Hypothalamus (tissue), 51 donors: Measurements from ENCODE around the gene LYRM9.
"Not testable (repeated sequence)": the region's sequence is repeated elsewhere in the genome, so short reads cannot be mapped to it uniquely, and the experiment has no call there.

Experiments used
- DNase-seq, 51 donors: peaks; one replicate each; lab custom pipeline; 2025; lab: John Stamatoyannopoulos, UW

Gene LYRM9

DNA sequence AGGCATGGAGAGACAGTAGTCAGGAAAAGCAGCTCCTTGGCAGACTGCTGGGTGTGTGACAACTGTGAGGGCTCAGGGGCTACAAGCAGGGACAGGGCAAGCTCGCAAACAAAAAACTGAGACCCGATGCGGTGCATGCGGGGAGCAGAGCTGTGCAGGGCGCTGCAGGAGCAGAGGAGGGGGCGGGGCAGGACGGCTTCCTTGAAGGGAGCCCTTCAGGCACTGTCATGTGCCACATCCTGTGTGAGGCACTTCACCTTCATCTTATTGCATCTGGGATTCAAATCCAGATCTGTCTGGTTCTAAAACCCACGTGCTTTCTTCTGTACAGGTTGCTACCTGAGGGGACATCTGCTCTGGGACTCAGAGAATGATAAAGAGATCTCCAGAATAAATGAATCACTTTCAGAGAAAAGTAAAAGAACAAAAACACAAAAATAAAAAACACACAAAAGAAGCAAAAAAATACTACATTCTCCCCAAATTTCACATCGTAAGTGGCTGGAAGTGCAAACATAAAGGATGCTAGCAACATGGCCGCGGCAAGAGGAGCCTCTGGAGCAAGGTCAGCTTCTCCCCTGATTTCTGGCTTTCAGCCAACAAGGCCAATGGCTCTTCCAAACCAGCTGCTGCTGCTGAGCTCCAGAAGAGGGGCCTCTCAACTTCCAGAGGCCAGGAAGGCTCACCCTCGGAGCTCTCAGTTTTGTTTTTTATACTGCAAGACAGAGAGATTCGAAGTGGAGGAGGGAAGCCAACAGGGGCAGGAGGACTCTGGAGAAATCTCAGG lies 14.2 kb downstream of the LYRM9 start:
- DNase-seq: no peak

DNA sequence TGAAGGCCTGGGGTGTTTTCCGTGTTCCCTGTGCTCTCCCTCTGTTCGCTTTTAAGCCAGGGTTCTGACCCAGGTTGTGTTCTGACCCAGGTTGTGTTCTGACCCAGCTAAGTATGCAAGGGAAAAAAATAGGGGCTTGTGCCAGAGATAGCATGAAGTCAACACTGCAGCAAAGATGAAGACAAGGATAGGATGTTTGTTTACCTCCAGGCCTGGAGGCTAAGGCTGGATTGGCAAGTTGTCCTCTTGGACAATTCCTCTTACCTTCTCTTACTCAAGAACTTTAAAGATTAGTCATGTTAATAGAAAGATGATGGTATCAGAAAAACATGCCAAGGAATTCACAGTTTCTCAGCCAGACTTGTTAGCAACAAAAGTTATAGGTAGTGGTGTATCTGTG lies 19.4 kb downstream of the LYRM9 start:
- DNase-seq: no peak

DNA sequence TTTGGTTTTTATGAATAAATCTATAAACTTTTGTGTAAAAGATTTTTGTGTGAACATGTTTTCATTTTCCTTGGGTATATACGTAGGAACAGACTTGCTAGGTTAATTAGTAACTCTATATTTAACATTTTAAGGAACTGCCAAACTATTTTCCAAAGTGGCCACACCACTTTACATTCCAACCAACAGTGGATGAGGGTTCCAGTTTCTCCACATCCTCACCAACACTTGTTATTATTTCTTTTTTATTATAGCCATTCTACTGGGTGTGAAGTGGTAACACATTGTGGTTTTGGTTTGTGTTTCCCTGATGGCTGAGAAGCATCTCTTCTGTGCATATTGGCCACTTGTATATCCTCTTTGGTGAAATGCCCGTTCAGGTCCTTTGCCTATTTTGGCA lies 20.0 kb downstream of the LYRM9 start:
- no peak for DNase-seq

DNA sequence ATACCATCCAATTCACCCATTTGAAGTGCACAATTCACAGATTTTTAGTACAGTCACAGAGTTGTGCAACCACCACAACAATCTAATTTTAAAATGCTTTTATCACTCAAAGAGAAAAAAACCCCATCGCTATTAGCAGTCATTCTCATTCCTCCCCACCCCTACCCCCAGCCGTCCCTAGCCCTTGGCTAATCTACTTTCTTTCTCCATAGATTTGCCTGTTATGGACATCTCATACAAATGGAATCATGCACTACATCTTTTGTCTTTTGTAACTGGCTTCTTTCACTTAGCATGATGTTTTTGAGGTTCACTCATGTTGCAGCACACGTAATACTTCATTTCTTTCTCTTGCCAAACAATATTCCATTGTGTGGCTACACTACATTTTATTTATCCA lies 20.4 kb downstream of the LYRM9 start:
- DNase-seq: no peak

DNA sequence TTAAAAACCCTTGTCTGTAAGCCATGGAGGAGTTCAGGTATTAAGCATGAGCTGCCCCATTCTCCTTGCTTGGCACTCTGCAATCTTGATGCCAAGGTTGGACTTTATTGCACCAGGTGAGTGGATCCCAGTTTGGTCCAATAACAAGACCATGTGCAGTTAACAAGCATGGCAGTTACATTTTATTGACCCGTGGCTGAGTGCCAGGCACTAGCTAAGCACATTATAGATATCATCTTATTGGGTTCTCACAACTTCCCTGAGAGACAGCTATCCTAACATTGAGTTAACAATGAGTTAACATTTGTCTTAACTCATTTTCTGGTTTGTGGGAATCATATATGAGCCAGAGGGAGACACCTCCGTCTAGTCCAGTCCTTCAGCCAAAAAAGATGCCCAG lies 21.8 kb downstream of the LYRM9 start:
- no peak for DNase-seq

DNA sequence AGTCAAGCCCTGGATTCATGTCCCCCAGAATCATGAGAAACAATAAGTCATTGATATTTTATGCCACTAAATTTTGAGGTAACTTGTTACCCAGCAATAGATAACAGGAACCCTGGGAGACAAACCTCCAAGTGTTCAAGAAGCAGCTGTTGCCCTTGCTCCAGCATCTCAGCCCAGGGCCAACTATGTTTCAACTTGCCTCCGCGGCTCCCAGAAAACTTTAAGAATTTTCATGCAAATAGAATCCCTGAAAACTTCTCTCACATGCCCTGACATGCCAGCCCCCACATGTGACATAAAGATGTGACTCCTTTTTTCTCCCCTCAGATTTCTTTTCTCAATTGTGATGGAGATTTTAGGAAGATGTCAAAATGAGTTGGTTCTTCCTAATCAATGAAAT lies 22.8 kb downstream of the LYRM9 start:
- DNase-seq: no peak

DNA sequence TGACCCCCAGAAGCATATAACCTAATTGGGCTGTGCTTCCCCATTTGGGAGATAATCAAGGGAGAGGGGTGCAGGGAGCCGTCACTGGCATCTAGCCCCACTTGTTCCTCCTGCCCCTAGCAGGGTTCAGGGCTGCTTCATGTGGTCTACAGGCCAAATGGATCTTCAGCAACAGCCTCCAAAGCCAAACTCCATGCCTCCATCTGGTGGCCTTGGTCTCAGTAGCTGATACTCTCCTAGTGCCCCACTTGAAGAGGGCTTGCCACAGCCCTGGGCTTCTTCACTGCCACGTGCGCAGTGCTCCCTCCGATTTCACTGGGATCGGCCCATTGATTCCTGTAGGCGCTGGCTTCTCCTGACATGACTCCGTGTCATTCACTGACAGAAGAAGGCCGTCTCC lies 24.6 kb downstream of the LYRM9 start:
- no peak for DNase-seq

DNA sequence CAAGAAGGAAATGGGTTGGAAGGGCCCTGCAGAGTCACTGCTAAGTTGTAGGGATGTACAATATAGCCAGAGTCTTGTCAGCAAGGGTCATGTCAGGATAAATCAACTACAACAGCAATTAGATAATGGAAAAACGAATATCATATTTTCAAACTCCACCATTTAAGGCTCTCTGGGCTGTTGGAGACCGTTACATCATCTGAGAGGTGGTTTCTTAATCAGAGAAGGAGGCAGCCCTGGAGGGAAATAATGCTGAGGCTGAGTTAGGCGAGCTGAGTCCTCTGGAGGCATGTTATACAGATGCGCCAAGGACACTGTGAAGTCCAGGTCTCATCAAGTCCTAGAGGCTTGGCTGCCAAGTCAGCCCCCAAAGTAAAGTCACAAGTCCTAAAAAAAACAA lies 30.3 kb downstream of the LYRM9 start:
- no peak for DNase-seq

DNA sequence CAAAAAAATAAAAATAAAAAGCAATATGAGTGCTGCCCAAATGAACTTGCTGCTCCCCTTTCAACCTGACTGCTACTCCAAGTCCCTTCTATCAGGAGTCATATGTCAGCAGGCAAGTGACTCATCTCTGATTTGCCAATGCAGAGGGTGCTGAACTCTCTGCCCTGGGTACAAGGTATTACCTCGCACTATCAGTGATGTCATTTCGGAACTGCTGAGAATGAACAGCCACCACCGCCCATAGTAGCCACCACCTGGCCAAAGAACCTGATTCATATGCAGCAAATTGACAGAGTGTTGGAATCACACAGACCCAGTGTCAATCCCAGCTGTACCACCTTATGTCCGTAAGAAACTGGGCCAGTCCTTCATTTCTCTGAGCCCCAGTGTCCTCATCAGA lies 31.2 kb downstream of the LYRM9 start:
- DNase-seq: no peak

DNA sequence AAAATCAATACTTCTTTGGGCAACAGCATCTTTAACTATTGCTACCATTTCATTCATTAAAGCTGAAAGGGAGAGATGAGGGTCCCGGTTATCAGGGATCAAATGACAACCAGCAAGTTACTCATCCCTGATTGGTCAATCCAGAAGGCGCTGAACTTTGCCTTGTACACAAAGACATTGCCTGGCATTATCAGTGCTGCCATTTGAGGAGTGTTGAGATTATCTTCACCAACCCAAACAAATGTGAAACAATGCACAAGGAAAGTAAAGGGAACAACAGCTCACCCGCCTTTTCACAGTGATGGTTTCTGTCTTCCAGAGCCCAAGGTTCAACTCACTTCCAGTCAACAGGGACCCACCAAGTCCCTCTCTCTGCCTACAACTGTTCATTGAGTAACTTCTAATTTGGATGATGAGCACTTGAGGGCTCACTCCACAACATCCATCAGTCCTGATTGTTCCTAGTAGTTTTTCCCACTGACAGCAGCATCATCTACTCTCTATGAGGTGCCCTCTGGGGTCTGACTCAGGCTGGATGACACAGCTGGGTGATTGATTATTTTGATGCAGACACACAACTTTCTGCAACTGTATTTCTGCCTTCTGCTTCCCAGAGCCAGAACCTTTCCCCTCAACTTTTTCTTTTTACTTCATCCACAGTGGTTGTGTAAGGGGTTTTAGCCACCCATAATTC lies 32.0 kb downstream of the LYRM9 start:
- DNase-seq: no peak

DNA sequence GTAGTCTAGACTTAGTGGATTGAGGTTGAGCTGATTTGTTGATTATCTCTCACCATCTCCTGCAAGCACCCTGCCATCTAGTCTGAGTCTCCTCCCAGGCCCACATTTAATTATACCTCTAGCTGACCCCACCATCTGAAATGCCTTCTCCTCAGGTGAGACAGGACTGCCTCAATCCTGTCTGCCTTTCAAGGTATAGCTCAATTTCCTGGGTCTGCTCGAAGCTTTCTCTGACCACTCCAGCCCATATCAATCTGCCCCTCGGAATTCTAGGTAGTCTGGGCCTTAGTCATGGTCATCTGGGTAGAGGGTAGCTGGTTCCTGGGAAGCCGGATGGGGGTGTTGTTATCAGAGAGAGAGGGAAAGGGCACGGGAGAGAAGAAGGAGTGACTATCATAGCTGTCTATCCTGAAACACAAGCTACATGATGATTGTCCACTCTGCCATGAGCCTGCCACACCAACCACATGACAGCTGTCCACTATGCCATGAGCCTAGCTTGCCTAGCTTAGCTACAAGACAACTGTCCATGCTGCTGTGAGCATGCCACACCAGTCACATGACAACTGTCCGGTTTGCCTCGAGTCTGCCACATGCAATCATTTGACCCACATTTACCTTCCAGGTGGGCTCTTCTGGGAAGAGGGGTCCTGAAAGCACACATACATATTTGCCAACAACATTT lies 34.4 kb downstream of the LYRM9 start:
- no peak for DNase-seq

DNA sequence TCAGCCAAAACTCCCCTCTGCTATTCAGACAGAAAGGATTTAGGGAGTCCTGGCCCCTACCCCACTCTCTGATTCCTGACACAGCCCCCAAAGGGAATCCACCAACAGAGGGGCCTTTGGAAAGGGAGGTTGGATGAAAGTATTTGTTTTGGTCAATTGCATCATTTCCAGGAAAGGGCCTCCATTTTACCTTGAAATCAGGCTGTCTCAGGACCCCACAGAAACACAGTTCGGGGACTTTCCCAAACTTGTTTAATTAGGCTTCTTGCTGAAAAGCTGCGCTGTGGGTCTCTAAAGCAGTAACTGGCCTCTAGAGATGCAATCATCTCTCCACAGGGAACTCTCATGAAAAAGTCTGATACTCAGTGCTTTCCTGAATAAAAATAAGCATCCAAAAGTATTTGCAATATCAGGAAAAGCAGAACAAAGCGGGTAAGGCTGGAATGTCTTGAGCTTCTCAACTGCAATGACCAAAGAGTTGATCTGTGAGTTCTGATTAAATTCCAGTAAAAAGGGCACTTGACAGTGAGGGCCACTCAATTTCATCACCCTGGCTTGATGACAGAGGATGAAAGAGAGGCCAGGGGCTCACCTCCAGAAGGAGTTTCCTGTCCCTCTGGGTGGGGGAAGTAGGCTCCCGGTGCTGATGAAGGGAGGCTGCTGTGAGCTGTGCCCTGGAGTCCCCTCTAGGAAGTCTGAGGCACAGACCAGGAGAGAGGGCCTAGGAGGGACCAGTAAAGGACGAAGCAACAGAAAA lies 36.3 kb downstream of the LYRM9 start:
- DNase-seq: no peak

DNA sequence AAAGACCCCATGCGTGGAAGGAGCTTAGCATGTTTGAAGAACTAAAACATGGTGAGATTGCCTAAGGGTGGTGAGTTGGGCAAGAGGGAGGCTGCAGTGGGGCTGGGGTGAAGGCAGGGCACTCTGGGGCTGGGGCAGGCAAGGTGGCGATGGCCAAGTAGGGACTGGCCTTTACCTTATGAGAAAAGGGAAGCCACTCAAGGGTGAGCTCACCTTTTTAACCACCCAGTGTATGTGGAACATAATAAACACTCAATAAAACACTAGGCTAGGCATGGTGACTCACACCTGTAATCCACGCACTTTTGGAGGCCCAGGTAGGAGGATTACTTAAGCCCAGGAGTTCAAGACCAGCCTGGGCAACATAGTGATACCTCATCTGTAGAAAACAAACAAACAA lies 37.7 kb downstream of the LYRM9 start:
- no peak for DNase-seq

DNA sequence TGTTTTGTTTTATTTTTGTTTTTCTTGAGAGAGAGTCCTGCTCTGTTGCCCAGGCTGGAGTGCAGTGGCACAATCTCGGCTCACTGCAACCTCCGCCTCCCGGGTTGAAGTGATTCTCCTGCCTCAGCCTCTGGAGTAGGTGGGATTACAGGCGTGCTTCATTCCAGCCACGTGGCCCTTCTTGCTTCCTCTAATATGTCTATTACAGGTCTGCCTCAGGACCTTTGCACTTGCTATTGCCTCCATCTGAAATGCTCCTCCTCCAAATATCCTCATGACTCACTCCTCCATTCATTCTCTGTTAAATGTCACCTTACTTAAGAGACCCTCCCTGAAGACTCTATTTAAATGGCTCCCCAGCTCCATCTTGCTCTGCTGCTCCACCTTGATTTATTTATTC lies 39.0 kb downstream of the LYRM9 start:
- DNase-seq: no peak

DNA sequence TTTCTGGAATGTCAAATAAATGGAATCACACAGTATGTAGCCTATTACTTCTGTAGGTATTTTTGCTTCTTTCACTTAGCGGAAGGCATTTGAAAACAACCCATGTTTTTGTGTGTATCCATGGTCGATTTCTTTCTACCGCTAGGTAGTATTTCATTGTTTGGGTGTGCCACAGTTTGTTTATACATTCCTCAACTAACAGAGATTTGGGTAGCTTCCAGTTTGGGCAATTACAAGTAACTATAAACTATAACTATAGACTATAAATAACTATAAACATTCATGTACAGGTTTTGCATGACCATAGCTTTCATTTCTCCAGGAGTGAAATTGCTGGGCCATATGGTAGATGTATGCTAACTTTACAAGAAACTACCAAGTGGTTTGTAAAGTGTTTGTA lies 40.1 kb downstream of the LYRM9 start:
- no peak for DNase-seq

DNA sequence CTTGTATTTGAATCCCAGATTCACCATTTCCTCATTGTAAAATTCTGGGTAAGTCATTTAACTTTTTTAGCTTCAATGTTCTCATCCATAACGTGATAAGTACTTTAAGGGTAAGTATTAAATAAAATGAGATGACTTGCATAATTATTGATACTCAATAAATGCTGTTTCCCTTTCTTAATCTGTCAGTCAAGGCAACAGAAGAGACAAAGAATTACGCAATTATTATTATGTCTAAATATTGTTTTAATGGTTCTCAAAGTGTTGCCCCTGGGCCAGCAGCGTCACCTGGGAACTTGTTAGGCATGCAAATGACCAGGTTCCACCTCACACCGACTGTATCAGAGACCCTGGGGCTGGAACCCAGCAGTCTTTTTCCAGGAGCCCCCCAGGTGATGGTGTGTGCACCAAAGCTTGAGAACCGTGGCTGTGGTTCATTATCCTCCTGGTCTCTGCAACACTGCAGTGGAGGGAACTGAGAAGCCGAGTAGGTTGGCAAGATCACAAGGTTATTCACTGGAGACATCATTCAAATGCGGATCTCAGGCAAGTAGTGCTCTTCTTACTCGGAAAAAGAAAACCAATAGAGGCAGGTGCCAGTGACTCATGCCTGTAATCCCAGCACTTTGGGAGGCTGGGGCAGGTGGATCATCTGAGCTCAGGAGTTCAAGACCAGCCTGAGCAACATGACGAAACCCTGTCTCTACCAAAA lies 43.5 kb downstream of the LYRM9 start:
- DNase-seq: no peak

DNA sequence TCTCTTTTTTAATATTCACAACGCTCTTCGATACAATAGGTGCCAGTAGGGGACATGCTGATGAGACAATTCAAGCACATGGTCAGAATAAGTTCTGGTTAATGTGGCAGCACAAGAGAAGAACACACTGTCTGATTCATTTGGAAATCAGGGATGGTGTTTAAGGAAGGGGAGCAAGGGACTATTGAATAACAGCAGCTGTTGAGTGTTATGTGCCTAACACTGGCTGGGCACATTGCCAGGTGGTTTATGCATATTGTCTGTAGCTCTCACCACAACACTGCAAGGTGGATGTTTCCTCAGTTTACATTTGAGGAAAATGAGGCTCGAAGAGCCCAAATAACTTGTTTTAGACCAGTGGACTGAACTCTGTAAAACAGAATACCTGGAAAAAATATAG lies 44.2 kb downstream of the LYRM9 start:
- DNase-seq: peak in 1 of 51 donors; percentile 2

DNA sequence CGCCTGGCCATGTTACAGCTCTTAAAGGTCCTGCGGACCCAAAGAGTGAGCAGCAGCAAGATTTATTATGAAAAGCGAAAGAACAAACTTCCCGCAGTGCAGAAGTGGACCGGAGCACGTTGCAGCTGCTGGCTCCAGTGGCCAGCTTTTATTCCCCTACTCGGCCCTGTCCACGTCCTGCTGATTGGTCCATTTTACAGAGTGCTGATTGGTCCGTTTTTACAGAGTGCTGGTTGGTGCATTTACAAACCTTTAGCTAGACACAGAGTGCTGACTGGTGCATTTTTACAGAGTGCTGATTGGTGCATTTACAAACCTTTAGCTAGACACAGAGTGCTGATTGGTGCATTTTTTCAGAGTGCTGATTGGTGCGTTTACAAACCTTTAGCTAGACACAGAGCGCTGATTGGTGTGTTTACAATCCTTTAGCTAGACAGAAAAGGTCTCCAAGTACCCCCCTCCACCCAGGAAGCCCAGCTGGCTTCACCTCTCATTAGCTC lies 46.3 kb downstream of the LYRM9 start:
- DNase-seq: not testable (repeated sequence)

DNA sequence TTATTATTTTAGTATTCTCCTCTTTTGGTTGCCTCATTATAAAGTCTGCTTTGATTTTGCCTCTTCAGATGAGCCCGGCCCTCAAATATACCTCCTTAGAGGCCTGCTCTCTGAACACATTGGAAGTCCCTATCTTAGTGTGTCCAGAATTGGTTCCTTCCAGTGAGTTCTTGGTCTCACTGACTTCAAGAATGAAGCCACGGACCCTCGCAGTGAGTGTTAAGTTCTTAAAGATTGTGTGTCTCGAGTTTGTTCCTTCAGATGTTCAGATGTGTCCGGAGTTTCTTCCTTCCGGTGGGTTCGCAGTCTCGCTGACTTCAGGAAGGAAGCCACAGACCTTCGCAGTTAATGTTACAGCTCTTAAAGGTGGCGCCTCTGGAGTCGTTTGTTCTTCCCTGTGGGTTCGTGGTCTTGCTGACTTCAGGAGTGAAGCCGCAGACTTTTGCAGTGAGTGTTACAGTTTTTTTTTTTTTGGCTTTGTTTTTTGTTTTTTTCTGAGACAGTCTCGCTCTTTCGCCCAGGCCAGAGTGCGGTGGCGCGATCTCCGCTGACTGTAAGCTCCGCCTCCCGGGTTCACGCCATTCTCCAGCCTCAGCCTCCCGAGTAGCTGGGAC lies 47.0 kb downstream of the LYRM9 start:
- DNase-seq: no peak
